NCI-H524 treated with DMSO at 0.1 percent for 48 hours (cell line): ENCODE data around the gene MYO1C.
"Not testable (repeated sequence)": the region's sequence is repeated elsewhere in the genome, so short reads cannot be mapped to it uniquely, and the experiment has no call there.

ENCODE experiments used
- DNase-seq: peaks from one replicate; lab custom pipeline; 2025; lab: John Stamatoyannopoulos, UW

The MYO1C gene

DNA sequence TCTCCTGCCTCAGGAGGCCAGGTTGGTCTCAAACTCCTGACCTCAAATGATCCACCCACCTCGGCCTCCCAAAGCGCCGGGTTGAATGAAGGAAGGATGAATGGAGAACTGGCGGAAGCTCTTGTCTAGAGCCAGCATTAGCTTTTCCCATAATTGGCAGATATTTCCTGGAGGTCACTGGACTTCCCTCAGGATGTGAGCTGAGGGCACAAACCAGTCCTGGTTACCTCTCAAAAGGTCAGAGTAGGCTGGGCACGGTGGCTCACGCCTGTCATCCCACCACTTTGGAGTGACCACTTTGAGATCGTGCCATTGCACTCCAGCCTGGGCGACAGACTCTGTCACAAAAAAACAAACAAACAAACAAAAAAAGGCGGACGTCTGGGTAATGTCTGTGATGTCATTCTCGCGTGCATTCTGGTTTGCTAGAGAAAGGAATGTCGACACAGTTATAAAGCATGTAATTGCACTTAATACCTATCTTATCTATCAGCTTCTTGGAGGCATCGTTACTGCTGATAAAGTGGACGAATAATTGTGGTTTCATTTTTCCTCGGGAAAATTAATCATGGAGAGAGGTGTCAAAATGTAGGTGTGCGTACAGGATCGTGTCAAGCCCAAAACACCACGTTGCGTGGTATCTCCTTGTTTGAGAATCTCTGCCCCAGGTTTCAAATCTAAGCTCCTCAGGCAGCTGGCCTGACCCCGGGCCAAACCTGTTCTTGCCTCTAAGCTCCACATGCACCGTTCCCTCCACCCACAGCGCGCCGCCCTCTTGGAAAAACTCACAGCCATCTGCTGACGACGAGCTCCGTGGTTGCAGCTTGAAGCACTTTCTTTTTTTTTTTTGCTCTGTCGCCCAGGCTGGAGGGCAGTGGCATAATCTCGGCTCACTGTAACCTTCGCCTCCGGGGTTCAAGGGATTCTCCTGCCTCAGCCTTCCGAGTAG lies 30.0 kb downstream of the MYO1C start:
- DNase-seq: peak; percentile 38

DNA sequence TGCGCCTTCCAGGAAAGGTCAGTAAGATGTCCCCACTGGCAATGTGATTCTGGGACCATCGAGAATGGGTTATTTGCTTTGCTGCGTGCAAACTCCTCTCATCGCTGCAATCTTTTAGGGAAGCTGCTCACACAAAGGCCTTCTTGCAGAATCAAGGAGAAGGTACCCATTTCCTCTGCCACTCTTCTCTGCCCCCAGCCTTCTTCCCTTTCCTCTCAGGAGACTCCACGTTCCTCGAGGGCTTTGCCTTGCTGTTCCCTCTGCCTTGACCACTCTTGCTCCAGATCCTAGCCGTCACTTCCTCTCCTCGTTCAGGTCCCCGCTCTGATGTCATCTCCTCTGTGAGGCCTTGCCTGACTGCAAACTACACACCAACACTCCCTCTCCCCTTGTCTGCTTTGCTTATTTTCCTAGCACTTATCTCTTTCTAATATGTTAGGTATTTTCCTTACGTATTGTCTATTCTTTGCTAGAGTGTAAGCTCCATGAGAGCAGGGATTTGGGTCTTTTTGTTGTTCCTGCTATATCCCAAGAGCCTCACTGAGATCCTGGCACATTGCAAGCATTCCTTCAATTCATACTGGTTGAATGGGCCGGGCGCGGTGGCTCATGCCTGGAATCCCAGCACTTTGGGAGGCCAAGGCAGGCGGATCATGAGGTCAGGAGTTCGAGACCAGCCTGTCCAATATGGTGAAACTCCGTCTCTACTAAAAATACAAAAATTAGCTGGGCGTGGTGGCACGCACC lies 31.1 kb downstream of the MYO1C start:
- no peak for DNase-seq

DNA sequence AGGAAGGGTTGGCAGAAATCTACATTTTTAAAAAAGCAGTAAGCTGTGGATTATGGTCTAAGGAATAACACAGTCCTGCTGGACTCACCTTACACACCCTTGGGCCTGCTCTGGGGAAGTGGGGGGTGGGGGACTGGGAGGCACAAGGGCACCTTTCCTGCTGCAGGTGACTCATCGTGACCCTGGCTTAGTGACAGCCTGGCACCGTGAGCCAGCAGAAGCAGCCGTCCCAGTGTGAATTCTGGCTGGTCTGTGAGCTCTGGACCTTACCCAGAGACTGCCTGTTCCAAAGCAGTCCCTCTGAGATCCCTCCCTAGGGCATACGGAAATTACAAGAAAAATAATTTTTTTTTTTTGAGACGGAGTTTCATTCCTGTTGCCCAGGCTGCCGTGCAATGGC lies 32.3 kb downstream of the MYO1C start:
- DNase-seq: no peak

DNA sequence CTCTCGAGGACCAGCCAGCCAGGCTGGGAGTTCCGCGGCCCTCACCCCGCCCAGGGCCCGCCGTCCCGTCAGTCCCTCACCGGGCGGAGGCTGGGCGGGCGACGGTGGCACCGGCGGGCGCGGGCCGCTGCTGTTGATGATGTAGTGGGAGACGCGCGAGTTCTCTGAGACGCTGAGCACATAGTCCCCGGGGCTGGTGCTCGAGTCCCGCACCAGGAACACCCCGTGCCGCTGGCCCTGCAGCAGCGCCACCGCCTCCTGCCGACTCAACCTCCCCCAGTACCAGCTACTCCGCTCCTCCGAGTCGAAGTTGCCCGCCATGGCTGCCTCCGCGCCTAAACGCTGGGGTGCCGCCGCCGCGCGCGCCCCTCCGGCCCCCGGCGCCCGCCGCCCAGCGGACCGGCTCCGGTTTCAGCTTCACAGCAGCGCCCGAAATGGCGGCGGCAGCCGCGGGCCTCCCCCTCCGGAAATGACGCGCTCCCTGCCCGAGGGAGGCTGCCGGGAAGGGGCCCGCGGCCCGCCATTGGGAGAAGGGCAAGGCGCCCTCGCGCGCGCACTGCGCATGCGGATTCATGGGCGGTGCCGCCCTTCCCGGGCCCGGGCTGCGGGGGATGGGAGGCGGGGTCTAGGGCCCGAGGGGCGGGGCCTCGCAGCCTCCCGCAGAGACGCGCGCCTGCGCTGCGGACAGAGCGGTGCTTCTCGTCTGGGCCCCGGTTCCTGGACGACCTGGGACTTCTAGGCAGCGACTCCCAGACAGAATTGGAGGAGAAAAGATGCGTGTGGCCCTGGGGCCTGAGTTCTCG lies 36.5 kb downstream of the MYO1C start, which contains the start of gene CRK:
Gene CRK, minus strand, starts transcription at position 436 of the 803 bp plus-strand sequence. Its CDS starts 115 bp downstream, at position 321.
- DNase-seq: peak; percentile 22

DNA sequence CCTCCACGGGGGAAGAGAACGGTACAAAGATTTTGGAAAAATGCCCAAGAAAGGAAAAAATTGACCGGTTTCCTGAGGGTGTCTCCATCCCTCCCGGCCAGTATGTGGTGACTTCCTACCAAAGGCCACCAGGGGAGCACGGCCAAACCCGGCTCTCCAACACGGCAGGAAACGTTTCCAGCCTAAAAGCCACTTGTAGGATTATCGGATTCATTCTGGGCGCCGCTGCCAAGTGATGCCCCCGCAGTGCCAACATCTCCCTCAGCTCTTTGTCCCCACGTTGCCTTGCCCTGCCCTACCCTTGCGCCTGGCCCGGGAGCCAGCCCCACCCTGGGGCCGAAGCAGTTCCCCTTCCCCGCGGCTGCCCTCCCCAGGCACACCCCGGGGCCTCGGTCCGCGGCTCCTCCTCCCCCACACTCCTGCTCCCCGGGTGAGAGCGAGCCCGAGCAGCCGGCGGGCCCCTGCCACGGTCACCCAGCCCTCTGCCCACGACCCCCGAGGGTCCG lies 37.1 kb downstream of the MYO1C start:
- no peak for DNase-seq

DNA sequence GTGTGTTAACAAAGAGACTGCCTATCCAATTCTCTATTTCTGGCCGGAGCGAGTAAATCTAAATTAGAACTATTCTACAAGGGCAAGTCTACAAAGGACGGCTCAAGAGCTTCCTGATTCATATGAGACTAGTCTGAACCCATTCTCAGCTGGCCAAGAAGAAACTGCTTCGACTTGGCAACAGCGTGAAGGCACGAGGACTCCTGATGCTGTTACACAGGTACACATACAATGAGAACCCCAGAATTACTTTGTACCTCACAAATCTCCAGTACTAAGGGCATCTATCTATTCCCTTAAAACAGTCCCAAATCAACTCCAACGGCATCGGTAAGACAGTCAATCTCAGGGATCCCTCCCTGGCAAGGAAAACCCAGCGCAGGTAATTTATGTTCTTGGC lies 37.9 kb downstream of the MYO1C start:
- no peak for DNase-seq

DNA sequence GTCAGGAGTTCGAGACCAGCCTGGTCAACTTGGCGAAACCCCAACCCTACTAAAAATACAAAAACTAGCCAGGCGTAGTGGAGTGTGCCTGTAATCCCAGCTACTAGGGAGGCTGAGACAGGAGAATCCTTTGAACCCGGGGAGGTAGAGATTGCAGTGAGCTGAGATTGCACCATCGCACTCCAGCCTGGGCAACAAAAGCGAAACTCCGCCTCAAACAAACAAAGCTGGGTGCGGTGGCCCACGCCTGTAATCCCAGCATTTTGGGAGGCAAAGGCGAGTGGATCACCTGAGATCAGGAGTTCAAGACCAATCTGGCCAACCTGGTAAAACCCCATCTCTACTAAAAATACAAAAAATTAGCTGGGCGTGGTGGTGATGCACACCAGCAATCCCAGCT lies 38.8 kb downstream of the MYO1C start:
- not testable (repeated sequence) for DNase-seq

DNA sequence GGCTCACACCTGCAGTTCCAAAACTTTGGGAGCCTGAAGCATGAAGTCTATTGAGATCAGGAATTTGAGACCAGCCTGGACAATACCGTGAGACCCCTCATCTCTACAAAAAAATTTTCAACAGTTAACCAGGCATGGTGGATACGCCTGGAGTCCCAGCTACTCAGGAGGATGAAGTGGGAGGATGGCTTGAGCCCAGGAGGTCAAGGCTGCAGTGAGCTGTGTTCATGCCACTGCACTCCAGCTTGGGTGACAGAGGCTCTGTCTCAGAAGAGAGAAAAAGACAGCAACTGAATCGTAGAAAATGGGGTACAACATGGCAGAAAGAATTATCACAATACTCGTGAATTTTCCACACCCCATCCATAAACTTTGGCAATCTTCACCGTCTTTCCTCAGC lies 39.6 kb downstream of the MYO1C start:
- DNase-seq: no peak

DNA sequence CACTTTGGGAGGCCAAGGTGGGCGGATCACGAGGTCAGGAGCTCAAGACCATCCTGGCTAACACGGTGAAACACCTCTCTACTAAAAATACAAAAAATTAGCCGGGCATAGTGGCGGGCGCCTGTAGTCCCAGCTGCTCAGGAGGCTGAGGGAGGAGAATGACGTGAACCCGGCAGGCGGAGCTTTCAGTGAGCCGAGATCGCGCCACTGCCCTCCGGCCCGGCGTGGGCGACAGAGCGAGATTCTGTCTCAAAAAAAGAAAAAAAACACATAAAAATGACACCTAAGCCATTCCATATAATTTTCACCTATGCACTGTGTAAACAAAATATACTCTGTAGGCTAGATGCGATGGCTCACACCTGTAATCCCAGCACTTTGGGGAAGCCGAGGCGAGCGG lies 42.2 kb downstream of the MYO1C start:
- DNase-seq: not testable (repeated sequence)

DNA sequence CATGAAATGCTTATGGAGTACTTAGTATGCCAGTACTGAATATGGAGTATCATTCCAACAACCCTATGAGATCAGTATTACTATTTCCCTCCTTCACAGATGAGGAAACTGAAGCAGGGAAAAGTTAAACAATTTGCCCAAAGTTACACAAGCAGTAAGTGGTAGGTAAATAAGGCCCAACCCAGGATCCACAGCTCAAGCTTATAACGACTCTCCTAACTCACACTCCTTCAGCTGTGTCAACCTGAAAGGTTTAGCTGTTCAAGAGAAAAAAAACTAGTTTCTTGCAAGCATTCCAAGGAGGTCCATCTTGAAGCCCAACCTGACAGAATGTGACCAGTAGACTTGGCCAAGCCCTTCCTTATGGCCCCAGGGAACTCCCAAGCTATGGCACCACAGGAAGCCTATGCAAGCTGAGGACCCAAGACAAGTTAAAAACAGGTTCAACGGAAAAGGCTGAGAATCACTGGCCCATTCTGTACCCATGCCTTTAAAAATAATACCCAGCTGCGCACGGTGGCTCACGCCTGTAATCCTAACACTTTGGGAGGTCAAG lies 43.0 kb downstream of the MYO1C start:
- DNase-seq: no peak

DNA sequence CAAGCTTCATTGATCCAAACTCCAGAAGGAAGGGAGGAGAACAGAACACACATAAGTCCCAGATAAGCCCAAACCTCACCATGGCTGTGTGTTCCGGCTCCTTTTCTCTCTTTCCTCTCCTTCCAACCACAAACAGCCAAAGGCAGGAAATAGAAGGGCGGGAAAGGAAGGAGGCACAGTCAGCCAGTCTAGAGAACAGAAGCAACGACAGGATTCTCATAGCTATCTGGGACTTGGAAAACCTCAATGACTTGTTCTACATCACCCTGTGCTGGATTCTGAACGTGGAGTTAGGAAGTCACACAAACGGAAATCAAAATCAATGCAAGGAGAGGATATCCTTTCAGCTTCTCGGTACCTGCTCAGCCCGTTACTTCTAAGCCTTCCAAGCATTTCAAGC lies 45.4 kb downstream of the MYO1C start:
- DNase-seq: no peak

DNA sequence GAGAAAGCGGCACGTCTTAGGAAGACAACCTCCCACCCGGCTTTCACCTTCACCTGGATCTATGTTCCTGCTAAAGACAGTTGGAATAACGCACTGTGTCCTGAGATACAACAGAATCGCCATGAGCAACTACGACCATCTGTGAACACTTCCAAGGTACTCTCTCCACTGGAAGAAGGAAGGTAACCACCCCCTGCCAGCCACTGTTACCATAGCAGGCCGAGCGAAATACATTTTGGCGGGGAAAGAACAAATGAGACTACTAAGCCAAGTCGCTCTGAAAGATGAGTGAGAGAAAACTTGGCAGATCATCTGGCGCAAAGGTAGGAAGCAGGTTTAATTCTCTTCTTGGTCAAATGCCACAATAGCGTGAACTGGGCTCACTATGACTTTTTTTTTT lies 46.3 kb downstream of the MYO1C start:
- DNase-seq: no peak

DNA sequence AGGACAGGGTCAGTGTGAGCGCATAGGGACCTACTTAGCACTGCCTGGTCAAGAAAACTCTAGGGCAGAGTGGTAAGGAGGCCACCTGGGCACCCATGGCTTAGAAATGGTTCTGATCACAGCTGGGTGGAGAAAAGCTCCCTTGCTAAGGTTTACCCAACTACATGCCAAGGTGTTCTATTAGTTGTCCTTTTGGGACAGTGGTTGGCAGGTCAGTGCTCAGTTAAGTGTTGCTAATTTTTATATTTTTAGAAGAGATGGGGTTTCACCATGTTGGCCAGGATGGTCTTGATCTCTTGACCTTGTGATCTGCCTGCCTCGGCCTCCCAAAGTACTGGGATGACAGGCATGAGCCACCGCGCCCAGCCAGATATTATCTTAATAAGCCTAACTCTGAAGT lies 46.8 kb downstream of the MYO1C start:
- not testable (repeated sequence) for DNase-seq

DNA sequence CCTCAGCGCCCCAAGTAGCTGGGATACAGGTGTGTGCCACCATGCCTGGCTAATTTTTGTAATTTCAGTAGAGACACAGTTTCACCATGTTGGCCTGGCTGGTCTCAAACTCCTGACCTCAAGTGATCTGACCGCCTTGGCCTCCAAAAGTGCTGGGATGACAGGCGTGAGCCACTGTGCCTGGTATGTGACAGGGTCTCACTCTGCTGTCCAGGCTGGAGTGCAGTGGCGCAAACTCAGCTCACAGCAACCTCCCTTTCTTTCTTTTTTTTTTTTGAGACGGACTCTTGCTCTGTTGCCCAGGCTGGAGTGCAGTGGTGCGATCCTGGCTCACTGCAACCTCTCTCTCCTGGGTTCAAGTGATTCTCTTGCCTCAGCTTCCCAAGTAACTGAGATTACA lies 49.8 kb downstream of the MYO1C start:
- DNase-seq: not testable (repeated sequence)

DNA sequence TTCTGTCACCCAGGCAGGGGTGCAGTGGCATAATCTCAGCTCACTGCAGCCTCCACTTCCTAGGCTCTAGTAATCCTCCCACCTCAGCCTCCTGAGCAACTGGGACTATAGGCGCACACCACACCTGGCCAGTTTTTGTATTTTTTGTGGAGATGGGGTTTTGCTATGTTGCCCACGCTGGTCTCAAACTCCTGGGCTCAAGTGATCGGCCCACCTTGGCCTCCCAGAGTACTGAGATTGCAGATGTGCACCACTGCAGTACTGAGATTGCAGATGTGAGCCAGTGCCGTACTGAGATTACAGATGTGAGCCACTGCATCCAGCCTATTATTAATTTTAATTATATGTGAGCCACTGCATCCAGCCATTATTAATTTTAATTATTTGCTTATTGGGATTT lies 50.3 kb downstream of the MYO1C start:
- DNase-seq: no peak

DNA sequence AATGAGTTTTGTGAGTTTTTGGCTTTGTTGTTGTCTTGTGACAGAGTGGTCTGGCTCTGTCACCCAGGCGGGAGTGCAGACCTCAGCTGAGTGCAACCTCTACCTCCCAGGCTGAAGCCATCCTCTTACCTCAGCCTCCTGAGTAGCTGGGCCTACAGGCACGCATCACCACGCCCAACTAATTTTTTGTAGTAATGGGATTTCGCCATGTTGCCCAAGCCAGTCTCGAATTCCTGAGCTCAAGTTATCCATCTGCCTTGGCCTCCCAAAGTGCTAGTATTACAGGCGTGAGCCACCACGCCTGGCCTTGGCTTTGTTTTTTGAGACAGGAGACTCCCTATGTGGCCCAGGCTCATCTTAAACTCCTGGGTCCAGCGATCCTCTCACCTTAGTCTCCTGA lies 51.6 kb downstream of the MYO1C start:
- DNase-seq: no peak

DNA sequence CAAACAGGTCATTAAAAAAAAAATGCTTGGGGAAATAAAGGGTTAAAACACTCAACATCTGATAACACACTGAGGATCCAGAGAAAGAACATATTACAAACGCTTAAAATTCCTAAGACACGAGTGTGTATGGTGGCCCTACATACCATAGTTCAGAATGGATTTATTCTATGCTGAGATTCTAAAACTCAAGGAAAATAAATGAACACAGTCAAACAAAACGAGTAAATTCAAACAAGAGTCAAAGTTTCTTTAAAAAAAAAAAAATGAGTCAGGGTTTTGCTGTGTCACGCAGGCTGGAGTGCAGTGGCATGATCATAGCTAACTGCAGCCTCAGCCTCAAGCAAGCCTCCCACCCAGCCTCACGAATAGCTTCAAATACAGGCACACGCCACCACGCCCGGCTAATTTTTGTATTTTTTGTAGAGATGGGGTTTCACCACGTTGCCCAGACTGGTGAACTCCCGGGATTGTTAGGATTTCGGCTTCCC lies 53.8 kb downstream of the MYO1C start:
- no peak for DNase-seq

DNA sequence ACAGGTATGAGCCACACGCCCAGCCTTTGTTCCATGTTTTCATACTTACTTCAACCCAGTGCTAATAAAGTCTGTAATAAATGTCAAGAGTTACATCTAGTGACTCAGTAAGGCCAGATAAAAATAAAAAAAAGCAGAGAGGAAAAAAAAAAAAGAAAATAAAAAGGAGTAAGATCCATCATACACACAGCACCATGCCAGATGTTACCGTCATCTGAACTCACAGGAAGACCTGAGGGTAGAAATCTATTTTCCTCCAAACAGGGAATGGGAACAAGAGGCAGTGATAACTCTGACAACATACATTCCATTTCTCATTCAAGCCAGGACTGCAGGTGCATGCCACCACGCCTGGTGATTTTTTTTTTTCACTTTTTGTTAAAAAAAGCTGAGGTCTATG lies 57.2 kb downstream of the MYO1C start:
- DNase-seq: no peak

DNA sequence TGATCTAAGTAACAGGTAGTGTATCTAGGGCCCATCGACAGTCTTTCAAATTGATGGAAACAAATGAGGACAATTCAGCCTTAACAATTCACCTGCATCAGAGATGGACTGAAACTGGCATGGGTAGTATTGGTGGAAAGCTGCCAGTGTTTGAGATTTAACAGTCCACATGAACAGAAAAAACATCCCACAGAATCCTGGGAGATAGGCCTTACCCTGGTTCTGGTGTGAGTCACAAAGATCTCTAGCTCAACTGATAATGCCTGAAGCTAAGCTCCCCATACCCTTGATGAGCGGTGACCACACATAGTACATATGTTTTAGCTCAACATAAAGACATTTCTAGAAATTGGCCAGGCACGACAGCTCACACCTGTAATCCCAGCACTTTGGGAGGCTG lies 58.3 kb downstream of the MYO1C start:
- DNase-seq: no peak

DNA sequence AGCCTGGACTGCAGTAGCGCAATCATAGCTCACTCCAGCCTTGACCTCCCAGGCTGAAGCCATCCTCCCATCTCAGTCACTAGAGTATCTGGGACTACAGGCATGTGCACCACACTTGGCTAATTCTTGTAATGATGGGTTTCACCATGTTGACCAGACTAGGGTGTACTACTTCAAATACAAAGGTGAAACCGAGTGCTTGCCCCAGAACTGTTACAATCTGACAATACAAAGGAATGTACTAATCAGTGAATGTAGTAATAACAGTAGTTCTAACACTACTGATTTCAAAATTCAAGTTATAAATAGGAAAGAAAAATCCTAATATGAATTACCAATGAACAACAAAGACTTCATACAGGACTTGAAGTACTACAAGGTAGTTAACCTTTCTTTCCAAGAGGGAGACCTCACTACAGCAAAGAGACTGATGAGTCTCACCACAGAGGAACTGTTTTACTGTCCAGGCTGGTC lies 60.8 kb downstream of the MYO1C start:
- no peak for DNase-seq

DNA sequence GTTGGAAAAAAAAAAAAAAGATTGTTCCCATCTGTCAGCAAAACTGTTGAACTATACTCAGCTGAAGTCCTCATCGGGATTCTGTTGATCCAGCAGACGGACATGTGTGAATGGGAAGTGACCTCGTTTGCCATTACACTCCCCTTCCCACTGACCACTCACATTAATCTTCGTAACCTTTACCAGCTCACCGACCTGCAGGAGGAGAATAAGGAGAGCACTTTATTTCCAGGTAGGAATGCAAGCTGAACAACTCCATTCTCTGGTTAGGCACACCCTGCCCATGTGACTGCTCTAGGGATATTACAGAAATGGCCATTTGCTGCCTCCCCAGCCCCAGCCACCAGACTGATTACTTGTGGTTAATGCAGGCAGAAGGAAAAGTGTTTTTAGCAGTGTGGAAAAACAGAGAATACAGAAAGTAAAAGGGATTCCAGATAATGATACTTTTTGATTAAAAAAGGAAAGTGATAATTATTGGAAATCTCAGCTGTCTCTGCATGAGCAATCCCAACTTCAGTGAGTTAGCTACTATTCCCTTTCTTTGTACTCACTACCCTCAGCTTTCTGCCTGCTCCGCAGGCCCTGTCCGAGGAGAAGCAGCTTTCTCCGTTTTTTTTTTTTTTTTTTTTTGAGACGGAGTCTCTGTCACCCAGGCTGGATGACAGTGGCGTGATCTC lies 68.9 kb downstream of the MYO1C start:
- no peak for DNase-seq
